Mucosa of stomach (tissue), 1 donor: ENCODE data around the gene SLC13A1.

ENCODE experiments used
- H3K27me3 ChIP-seq: one replicate; pipeline ENCODE4 v1.7.0; 2013; ENCODE audit warnings: mild to moderate bottlenecking, low read length; ENCODE audit not compliant: control insufficient read depth, insufficient read depth
- H3K36me3 ChIP-seq: one replicate; pipeline ENCODE4 v1.7.0; 2013; ENCODE audit warnings: low read length; ENCODE audit not compliant: control insufficient read depth, insufficient read depth
- H3K4me1 ChIP-seq: one replicate; pipeline ENCODE4 v1.7.0; 2013; ENCODE audit warnings: mild to moderate bottlenecking, low read length; ENCODE audit not compliant: control insufficient read depth, insufficient read depth
- H3K4me3 ChIP-seq: one replicate; pipeline ENCODE4 v1.7.0; 2013; ENCODE audit warnings: low read length
- H3K9ac ChIP-seq: one replicate; pipeline ENCODE4 v1.7.0; 2013; ENCODE audit warnings: mild to moderate bottlenecking, low read length, moderate library complexity
- H3K9me3 ChIP-seq: one replicate; pipeline ENCODE4 v1.7.0; 2013; ENCODE audit warnings: mild to moderate bottlenecking, low read length, moderate library complexity; ENCODE audit not compliant: control insufficient read depth
- donor health status: Pancreatic carcinoma.

The SLC13A1 gene

GRCh38 chr7:123140561-123140960 lies 59.2 kb downstream of the SLC13A1 start:
- Histone ChIP-seq H3K4me1 (no peaks in the 10 kb centered on the region), H3K27me3 (no peaks in the 10 kb centered on the region), H3K4me3 (no peak overlapping the region), H3K9me3 (no peaks in the 10 kb centered on the region), H3K36me3 (no peaks in the 10 kb centered on the region), H3K9ac (no peak overlapping the region)

- no peaks in the 10 kb centered on the region for H3K9me3 ChIP-seq
- no peaks in the 10 kb centered on the region for H3K36me3 ChIP-seq
- no peak overlapping the region for H3K4me3 ChIP-seq
- H3K27me3 ChIP-seq = no peaks in the 10 kb centered on the region
- no peak overlapping the region for H3K9ac ChIP-seq
- no peaks in the 10 kb centered on the region for H3K4me1 ChIP-seq
Observed at GRCh38 chr7:123135960-123136359, 63.8 kb downstream of the SLC13A1 start.

GRCh38 chr7:123133924-123134323 lies 65.8 kb downstream of the SLC13A1 start:
- Histone ChIP-seq H3K4me3 (no peak overlapping the region), H3K27me3 (no peaks in the 10 kb centered on the region), H3K9me3 (no peaks in the 10 kb centered on the region), H3K36me3 (no peaks in the 10 kb centered on the region), H3K9ac (no peak overlapping the region), H3K4me1 (no peaks in the 10 kb centered on the region)

GRCh38 chr7:123131961-123132360 lies 67.8 kb downstream of the SLC13A1 start:
- no peaks in the 10 kb centered on the region for H3K9me3 ChIP-seq
- H3K4me1 ChIP-seq = no peaks in the 10 kb centered on the region
- no peaks in the 10 kb centered on the region for H3K27me3 ChIP-seq
- H3K36me3 ChIP-seq = no peaks in the 10 kb centered on the region
- no peak overlapping the region for H3K4me3 ChIP-seq
- no peak overlapping the region for H3K9ac ChIP-seq

- Histone ChIP-seq H3K4me3 (no peak overlapping the region), H3K9me3 (no peaks in the 10 kb centered on the region), H3K36me3 (no peaks in the 10 kb centered on the region), H3K9ac (no peak overlapping the region), H3K27me3 (no peaks in the 10 kb centered on the region), H3K4me1 (no peaks in the 10 kb centered on the region)
Observed at GRCh38 chr7:123131556-123131955, 68.2 kb downstream of the SLC13A1 start.

- Histone ChIP-seq H3K4me1 (no peaks in the 10 kb centered on the region), H3K9me3 (no peaks in the 10 kb centered on the region), H3K9ac (no peak overlapping the region), H3K4me3 (no peak overlapping the region), H3K27me3 (no peaks in the 10 kb centered on the region), H3K36me3 (no peaks in the 10 kb centered on the region)
Observed at GRCh38 chr7:123131140-123131539, 68.6 kb downstream of the SLC13A1 start.

GRCh38 chr7:123126691-123127090 lies 73.1 kb downstream of the SLC13A1 start:
- H3K4me3 ChIP-seq = no peak overlapping the region
- H3K9me3 ChIP-seq = no peaks in the 10 kb centered on the region
- no peaks in the 10 kb centered on the region for H3K4me1 ChIP-seq
- H3K36me3 ChIP-seq = no peaks in the 10 kb centered on the region
- H3K27me3 ChIP-seq = no peaks in the 10 kb centered on the region
- H3K9ac ChIP-seq = no peak overlapping the region

GRCh38 chr7:123126171-123126570 lies 73.6 kb downstream of the SLC13A1 start:
- no peaks in the 10 kb centered on the region for H3K9me3 ChIP-seq

DNA sequence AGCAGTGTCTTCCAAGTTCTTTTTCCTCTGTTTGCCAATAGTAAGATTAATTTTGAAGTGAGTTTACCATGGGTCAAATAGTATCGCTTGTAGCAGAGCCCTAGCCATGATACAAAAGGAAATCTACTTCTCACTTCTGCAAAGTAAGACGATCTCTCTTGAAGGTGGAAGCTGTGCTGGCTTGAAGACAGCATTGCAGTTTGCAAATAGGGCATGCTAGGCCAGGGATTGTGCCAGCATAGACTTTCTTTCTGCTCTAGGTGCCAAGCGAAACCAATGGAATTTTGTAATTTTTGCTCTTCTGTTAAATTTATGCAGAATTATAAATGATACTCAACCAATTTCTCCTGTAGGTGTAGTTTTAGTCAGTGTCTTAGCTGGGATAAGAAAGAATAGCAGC lies 74.5 kb downstream of the SLC13A1 start:
- no peak overlapping the region for H3K4me3 ChIP-seq
- no peak overlapping the region for H3K9ac ChIP-seq
- H3K27me3 ChIP-seq = no peaks in the 10 kb centered on the region
- H3K36me3 ChIP-seq = no peaks in the 10 kb centered on the region
- no peaks in the 10 kb centered on the region for H3K9me3 ChIP-seq
- H3K4me1 ChIP-seq = no peaks in the 10 kb centered on the region

More at GRCh38 chr7:123126171-123126570, 73.6 kb downstream of the SLC13A1 start:
- H3K27me3 ChIP-seq = no peaks in the 10 kb centered on the region
- no peak overlapping the region for H3K4me3 ChIP-seq
- no peaks in the 10 kb centered on the region for H3K4me1 ChIP-seq
- no peaks in the 10 kb centered on the region for H3K36me3 ChIP-seq
- H3K9ac ChIP-seq = no peak overlapping the region

GRCh38 chr7:123122916-123123315 lies 76.9 kb downstream of the SLC13A1 start:
- H3K36me3 ChIP-seq = no peaks in the 10 kb centered on the region
- no peaks in the 10 kb centered on the region for H3K27me3 ChIP-seq
- no peak overlapping the region for H3K9ac ChIP-seq
- H3K4me3 ChIP-seq = no peak overlapping the region
- H3K4me1 ChIP-seq = no peaks in the 10 kb centered on the region
- no peaks in the 10 kb centered on the region for H3K9me3 ChIP-seq

DNA sequence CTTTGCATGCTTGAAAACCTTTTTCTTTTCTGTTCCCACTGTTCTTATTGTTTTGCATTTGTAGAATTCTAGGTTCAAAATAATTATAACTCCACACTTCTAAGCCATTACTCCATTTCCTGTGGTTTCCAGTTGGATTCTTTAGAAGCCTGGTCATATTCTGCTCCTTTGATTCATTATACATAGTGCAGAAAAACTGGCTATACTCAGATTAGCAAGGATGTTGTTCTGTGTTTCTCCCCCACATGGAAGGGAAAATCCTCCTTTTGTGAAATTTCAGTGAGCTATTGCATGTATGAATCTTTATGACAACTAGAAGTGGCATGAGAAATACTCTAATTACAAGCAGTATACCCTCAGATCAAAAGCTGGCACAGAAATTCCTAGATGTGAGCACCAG lies 79.5 kb downstream of the SLC13A1 start:
- H3K27me3 ChIP-seq = no peaks in the 10 kb centered on the region
- no peak overlapping the region for H3K4me3 ChIP-seq
- no peaks in the 10 kb centered on the region for H3K36me3 ChIP-seq
- H3K4me1 ChIP-seq = no peaks in the 10 kb centered on the region
- no peaks in the 10 kb centered on the region for H3K9me3 ChIP-seq
- H3K9ac ChIP-seq = no peak overlapping the region

- no peak overlapping the region for H3K9ac ChIP-seq
- no peaks in the 10 kb centered on the region for H3K9me3 ChIP-seq
- no peaks in the 10 kb centered on the region for H3K4me1 ChIP-seq
- H3K36me3 ChIP-seq = no peaks in the 10 kb centered on the region
- H3K4me3 ChIP-seq = no peak overlapping the region
- H3K27me3 ChIP-seq = no peaks in the 10 kb centered on the region
Observed at GRCh38 chr7:123115331-123115730, 84.4 kb downstream of the SLC13A1 start.

DNA sequence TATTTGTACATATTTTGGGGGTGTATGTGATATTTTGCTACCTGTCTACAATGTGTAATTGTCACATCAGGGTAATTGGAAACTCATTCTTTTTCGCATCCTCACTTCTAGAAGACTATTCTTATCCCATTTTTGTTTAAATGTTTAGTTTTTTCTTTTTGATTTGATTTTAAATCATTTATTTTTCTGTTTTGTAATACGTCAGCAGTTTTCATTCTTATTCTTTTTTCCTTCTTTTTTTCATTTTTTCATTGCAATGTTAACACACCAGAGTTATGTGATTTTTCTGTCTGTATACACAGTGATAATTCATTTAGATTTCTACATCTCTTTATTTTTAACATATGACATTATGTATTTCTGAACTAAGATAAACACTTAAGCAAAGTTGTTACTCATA lies 85.5 kb downstream of the SLC13A1 start:
- Histone ChIP-seq H3K27me3 (no peaks in the 10 kb centered on the region), H3K9ac (no peak overlapping the region), H3K9me3 (no peaks in the 10 kb centered on the region), H3K36me3 (no peaks in the 10 kb centered on the region), H3K4me1 (no peaks in the 10 kb centered on the region), H3K4me3 (no peak overlapping the region)
